Measurements from ENCODE around the gene STK25. TPM values are rescaled to one million over a fixed set of nuclear protein-coding genes. Genes with fewer than 3 reads are reported as not detected.

The STK25 gene
- total RNA-seq, 1 donor from 2014 or later, result 192 TPM

GRCh38 chr2:241445426-241445825 lies 63.0 kb downstream of the STK25 start:
- no peak for TF ChIP-seq CTCF (IDR thresholded peaks at IDR 0.05; ENCODE audit: unreplicated experiment)
- H3K4me1 Mint-ChIP-seq, result peaks cover 3% of the 10 kb centered on the region
- DNase-seq (ENCODE audit: low spot score in 2 of 2, unreplicated experiment in 2 of 2), result no peak
- no peak overlapping the region for H3K27ac Mint-ChIP-seq
- H3K36me3 Mint-ChIP-seq, result peaks cover 6% of the 10 kb centered on the region
- no peak overlapping the region for H3K4me3 Mint-ChIP-seq
- H3K9me3 Mint-ChIP-seq, result no peaks in the 10 kb centered on the region
- no peaks in the 10 kb centered on the region for H3K27me3 Mint-ChIP-seq (ENCODE audit: low read depth)

DNA sequence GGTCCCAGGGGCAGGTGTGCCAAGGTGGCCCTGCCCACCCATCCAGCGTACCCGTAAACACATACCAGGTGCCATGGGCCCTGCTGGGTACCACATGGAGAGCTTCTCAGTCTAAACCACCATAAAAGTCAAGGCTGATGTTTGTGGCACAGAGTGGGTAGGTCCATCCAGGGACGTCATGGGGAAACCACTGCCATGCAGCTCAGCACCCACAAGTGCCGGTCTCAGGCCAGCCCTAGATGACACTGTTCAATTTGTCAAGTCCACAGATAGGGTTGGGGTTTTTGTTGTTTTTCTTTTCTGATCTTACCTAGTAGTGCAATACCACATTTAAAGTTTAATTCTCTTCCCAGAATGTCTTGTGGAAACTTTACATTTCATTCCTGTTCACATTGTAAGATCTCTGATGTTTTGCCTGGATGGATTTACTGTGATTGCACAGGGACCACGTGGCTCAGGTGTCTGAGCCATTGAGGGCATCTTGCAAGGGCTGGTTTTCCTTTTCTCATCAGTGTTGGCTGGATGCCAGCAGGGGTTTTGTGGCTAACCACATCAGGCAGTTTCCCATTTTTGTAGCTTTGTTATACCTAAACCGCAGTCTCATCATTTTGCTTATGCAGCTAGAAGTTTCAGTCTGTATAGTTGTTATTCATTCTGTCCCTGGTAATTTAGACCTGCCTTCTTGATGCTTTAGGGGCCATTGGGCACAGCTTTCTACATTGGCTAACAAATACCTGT lies 64.7 kb downstream of the STK25 start:
- Mint-ChIP-seq H3K9me3 (no peaks in the 10 kb centered on the region), H3K27ac (no peak overlapping the region), H3K27me3 (ENCODE audit: low read depth) (no peaks in the 10 kb centered on the region), H3K4me1 (peaks cover 3% of the 10 kb centered on the region), H3K4me3 (no peak overlapping the region), H3K36me3 (peaks cover 10% of the 10 kb centered on the region)
- DNase-seq (ENCODE audit: low spot score in 2 of 2, unreplicated experiment in 2 of 2), result no peak
- no peak for TF ChIP-seq CTCF (IDR thresholded peaks at IDR 0.05; ENCODE audit: unreplicated experiment)

Small RNAs within 50 kb of the gene (microRNA-seq; reads per million reads assigned to microRNA genes)
- gene MIR3133, result not detected

Other genes with a start within 250 kb of the STK25 start
- gene HDLBP, start 192.9 kb downstream of the STK25 start, total RNA-seq, result 479 to 484 TPM (median 480 TPM) in 3 replicates
- 507 to 522 TPM (median 508 TPM) in 3 replicates for gene SEPTIN2, start 192.7 kb downstream of the STK25 start, total RNA-seq
- gene FARP2, start 152.3 kb downstream of the STK25 start, total RNA-seq, result 54.9 to 55.1 TPM (median 54.9 TPM) in 3 replicates
- gene BOK, start 50.2 kb upstream of the STK25 start, total RNA-seq, result 33.0 to 37.2 TPM (median 36.0 TPM) in 3 replicates
- gene THAP4, start 128.6 kb upstream of the STK25 start, total RNA-seq, result 45.7 to 51.5 TPM (median 50.1 TPM) in 3 replicates
- 125 to 135 TPM (median 133 TPM) in 3 replicates for gene ATG4B, start 129.1 kb upstream of the STK25 start, total RNA-seq
- 32.1 to 36.5 TPM (median 35.0 TPM) in 3 replicates for gene DTYMK, start 178.2 kb upstream of the STK25 start, total RNA-seq
- 50.8 to 56.9 TPM (median 51.8 TPM) in 3 replicates for gene ING5, start 193.5 kb upstream of the STK25 start, total RNA-seq
- gene D2HGDH, start 226.0 kb upstream of the STK25 start, total RNA-seq, result 55.5 to 60.3 TPM (median 56.6 TPM) in 3 replicates